Measurements from ENCODE around the gene SRP14. TPM values are rescaled to one million over a fixed set of nuclear protein-coding genes. Genes with fewer than 3 reads are reported as not detected.

Gene SRP14
- total RNA-seq, 2 donors from 2014 or later: 163 to 167 TPM

DNA sequence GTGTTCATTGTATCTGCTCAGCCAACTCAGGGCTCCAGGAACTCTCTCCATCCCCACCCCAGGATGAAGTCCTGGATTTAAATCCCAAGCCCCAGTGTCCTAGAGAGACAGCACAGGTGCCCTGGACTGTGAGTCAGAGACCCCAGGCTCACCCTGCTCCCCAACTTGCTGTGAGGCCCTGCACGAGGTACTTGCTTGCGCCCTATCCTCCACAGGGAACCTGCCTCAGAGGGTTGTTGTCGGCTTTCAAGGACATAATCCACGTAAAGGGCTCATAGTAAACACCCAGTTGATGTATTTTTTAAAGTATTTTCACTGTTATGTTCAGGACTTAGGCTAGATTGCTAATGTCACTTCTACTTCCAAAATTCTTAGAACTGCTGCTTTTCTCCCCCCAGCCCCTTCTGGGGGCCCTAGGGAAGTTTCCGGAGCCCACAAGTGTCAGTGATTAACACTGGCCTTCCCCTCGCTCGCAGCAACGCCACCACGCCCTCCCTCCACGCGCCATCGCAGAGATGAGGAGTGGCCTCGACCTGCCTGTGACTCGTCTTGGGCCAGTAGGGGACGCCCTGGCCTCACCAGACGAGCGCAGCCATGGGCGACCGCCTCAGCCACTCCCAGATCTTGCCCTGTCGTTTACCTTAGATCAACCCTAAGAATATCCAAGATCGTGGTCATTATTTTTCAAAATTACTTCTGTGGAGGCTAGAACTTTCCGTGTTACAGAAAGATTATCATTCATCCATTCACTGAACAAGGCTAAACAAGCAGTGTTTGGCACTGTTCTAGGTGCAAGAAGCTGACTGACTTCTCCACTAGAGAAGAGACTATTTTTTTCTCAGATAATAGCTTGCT lies 6.0 kb upstream of the SRP14 start:
- intact Hi-C loops (cut with DNase I): loop anchor here (5.0 kb wide), 2 partner anchors 167 to 232 kb away; no protein-coding TSS in a partner anchor
- DNase-seq: peak; percentile 94
- H3K9me3 ChIP-seq: no peaks in the 10 kb centered on the region
- H3K27ac ChIP-seq: no peak overlapping the region
- H3K4me3 ChIP-seq: no peak overlapping the region
- peaks cover 29% of the 10 kb centered on the region for H3K4me1 ChIP-seq
- no peaks in the 10 kb centered on the region for H3K27me3 ChIP-seq
- no peaks in the 10 kb centered on the region for H3K36me3 ChIP-seq
- TF ChIP-seq, protein P1, sequence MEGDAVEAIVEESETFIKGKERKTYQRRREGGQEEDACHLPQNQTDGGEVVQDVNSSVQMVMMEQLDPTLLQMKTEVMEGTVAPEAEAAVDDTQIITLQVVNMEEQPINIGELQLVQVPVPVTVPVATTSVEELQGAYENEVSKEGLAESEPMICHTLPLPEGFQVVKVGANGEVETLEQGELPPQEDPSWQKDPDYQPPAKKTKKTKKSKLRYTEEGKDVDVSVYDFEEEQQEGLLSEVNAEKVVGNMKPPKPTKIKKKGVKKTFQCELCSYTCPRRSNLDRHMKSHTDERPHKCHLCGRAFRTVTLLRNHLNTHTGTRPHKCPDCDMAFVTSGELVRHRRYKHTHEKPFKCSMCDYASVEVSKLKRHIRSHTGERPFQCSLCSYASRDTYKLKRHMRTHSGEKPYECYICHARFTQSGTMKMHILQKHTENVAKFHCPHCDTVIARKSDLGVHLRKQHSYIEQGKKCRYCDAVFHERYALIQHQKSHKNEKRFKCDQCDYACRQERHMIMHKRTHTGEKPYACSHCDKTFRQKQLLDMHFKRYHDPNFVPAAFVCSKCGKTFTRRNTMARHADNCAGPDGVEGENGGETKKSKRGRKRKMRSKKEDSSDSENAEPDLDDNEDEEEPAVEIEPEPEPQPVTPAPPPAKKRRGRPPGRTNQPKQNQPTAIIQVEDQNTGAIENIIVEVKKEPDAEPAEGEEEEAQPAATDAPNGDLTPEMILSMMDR (IDR thresholded peaks at IDR 0.05): peak; percentile 85
- H3K9ac ChIP-seq (ENCODE audit: low read depth in 2 of 2, low read length in 2 of 2): peak overlapping the region; percentile 48 to 52

DNA sequence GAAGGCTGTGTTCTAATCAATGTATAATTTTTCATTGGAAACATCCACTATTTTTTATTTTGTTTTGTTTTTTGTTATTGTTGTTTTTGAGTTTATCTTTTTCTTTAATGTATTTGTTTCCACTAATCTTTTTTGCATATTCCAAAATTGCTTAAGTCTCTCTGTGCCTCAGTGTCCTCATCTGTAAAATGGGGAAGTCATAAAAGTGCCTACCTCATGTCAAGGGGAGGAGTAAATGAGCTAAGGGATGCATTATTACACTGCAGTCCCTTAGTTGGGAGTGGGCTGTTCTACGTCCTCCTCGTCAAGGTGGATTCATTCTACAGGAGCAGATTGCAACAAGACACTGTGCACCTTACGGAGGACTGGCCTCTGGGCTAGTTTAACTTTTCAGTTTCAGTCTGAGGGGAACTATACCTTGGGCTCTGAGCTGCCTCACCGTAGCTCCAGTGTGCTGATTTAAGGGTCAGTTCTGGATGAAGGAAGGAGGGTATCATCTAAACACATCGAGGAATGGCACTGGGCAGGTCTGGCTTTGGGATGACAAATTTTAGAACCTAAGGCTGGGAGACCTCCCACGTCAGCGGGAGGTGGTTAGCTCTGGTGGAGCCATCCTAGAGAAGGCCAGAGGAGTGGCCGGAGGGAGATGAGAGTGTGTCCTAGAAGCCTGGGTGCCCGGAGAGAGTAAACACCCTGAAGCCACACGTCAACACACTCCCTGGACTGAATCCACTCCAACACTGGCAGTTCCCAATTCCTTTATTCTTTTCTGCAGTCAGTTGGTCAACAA lies 5.1 kb upstream of the SRP14 start:
- no peak for DNase-seq
- no peaks in the 10 kb centered on the region for H3K27me3 ChIP-seq
- TF ChIP-seq, protein P1 (IDR thresholded peaks at IDR 0.05): no peak
- H3K27ac ChIP-seq: no peak overlapping the region
- H3K9me3 ChIP-seq: no peaks in the 10 kb centered on the region
- no peaks in the 10 kb centered on the region for H3K36me3 ChIP-seq
- no peak overlapping the region for H3K4me3 ChIP-seq
- no peak overlapping the region for H3K9ac ChIP-seq (ENCODE audit: low read depth in 2 of 2, low read length in 2 of 2)
- intact Hi-C loops (cut with DNase I): no loop called here
- H3K4me1 ChIP-seq: peaks cover 29% of the 10 kb centered on the region

DNA sequence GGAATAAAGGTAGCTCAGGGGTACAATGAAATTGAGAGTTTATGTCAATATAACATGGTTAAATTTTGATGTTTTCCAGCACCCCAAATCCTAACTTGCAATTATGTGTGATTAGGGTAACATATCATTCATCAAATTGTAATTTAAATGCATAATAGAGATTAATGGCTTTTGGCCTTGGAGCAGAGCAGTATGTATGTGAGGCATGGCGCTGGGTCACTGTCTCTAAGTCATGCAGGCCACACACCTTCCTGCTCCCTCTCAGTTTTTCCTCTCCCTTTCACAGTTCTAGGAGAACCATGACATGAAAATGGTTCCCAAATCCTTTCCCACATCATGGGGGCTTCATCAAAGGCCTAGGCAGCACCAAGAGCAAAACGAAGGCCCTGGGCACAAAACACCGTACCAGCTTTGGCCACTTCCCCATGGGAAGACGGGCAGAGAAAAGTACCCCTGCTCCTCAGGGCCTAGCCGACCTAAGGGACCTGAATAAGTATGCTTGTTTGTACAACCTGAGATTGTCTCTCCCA lies 3.9 kb upstream of the SRP14 start:
- intact Hi-C loops (cut with DNase I): no loop called here
- no peak overlapping the region for H3K4me3 ChIP-seq
- no peaks in the 10 kb centered on the region for H3K36me3 ChIP-seq
- no peak for DNase-seq
- no peak overlapping the region for H3K9ac ChIP-seq (ENCODE audit: low read depth in 2 of 2, low read length in 2 of 2)
- no peaks in the 10 kb centered on the region for H3K27me3 ChIP-seq
- H3K9me3 ChIP-seq: no peaks in the 10 kb centered on the region
- TF ChIP-seq, protein P1 (IDR thresholded peaks at IDR 0.05): no peak
- peaks cover 21% of the 10 kb centered on the region for H3K4me1 ChIP-seq
- H3K27ac ChIP-seq: no peak overlapping the region

DNA sequence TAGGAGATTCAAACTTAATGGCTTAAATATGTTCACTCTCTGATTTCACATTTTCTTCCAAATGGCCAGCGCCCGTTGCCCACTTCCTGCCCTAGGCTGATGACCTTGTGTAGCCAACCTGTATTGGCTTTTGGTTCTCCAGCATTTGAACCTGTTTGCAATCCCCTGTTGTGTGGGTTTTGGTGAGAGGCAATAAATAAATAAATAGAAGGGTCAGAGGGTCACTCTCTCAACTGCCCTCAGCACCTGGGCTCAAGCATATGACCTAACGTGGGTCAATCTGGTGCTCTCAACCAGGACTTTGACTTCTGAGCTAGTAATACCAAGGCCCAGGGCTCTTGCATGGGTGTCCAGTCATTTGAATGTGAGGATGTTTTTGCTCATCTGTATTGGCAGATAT lies 1.8 kb upstream of the SRP14 start:
- H3K36me3 ChIP-seq: peaks cover 9% of the 10 kb centered on the region
- H3K9ac ChIP-seq (ENCODE audit: low read depth in 2 of 2, low read length in 2 of 2): no peak overlapping the region
- H3K27me3 ChIP-seq: no peaks in the 10 kb centered on the region
- no peak for DNase-seq
- H3K27ac ChIP-seq: no peak overlapping the region
- no peak overlapping the region for H3K4me3 ChIP-seq
- TF ChIP-seq, protein P1 (IDR thresholded peaks at IDR 0.05): no peak
- peaks cover 7% of the 10 kb centered on the region for H3K4me1 ChIP-seq
- intact Hi-C loops (cut with DNase I): no loop called here
- no peaks in the 10 kb centered on the region for H3K9me3 ChIP-seq

DNA sequence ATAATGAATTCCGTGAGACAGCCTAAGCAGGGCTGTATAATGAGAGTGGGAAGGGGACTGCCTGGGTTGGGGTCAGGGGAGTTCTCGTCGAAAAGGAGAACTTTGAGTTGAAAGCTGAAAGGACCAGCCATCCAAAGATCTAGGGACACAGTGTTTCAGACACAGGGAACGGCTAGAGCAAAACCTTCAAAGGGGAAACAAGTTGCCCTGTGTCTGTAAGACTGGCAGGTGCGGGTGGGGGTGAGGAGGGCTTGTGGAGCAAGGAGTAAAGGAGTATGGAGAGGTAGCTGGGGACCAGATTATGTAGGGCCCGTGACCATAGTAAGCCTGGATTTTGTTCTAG lies 1.3 kb upstream of the SRP14 start:
- intact Hi-C loops (cut with DNase I): no loop called here
- TF ChIP-seq, protein P1 (IDR thresholded peaks at IDR 0.05): no peak
- H3K4me3 ChIP-seq: no peak overlapping the region
- peaks cover 5% of the 10 kb centered on the region for H3K4me1 ChIP-seq
- H3K27ac ChIP-seq: no peak overlapping the region
- H3K36me3 ChIP-seq: peaks cover 11% of the 10 kb centered on the region
- no peaks in the 10 kb centered on the region for H3K27me3 ChIP-seq
- no peaks in the 10 kb centered on the region for H3K9me3 ChIP-seq
- H3K9ac ChIP-seq (ENCODE audit: low read depth in 2 of 2, low read length in 2 of 2): peak overlapping the region in 1 of 2 donors; percentile 46
- no peak for DNase-seq

All from colonic mucosa (tissue), 4 donors.